Neural progenitor cell (in vitro differentiated cells): ENCODE results near the gene LLCFC1. TPM values are rescaled to one million over a fixed set of nuclear protein-coding genes. Genes with fewer than 3 reads are reported as not detected.

ENCODE experiments used
- DNase-seq: peaks from one replicate; pipeline ENCODE4 v3.0.0-alpha.2; 2016; ENCODE audit warnings: low spot score
- H2AFZ ChIP-seq: fragments of 200-600 bp; sonication (generic); replicated peaks from 2 replicates; pipeline ENCODE4 v1.6.1; 2016; ENCODE audit warnings: antibody characterized with exemption
- H3F3A ChIP-seq: fragments of 200-600 bp; sonication (generic); 2 replicates; pipeline ENCODE4 v1.6.1; 2016; ENCODE audit warnings: antibody characterized with exemption, low read depth
- H3K27ac ChIP-seq: fragments of 200-600 bp; sonication (generic); 2 replicates; pipeline ENCODE4 v1.5.1; 2016; ENCODE audit warnings: mild to moderate bottlenecking
- H3K27me3 ChIP-seq: fragments of 200-600 bp; sonication (generic); 2 replicates; pipeline ENCODE4 v1.6.1; 2016; ENCODE audit warnings: mild to moderate bottlenecking, moderate library complexity
- H3K36me3 ChIP-seq: fragments of 200-600 bp; sonication (generic); 2 replicates; pipeline ENCODE4 v1.5.1; 2016
- H3K4me1 ChIP-seq: fragments of 200-600 bp; sonication (generic); 2 replicates; pipeline ENCODE4 v1.6.1; 2016; ENCODE audit warnings: mixed run types
- H3K4me2 ChIP-seq: fragments of 200-600 bp; sonication (generic); 2 replicates; pipeline ENCODE4 v1.6.1; 2016
- H3K4me3 ChIP-seq: fragments of 200-600 bp; sonication (generic); 2 replicates; pipeline ENCODE4 v1.5.1; 2016
- H3K79me2 ChIP-seq: fragments of 200-600 bp; sonication (generic); 2 replicates; pipeline ENCODE4 v1.6.1; 2016; ENCODE audit warnings: low read depth
- H3K9ac ChIP-seq: fragments of 200-600 bp; sonication (generic); 2 replicates; pipeline ENCODE4 v1.6.1; 2016
- H3K9me3 ChIP-seq: fragments of 200-600 bp; sonication (generic); 2 replicates; pipeline ENCODE4 v1.5.1; 2016; ENCODE audit warnings: low read depth
- H4K20me1 ChIP-seq: fragments of 200-600 bp; sonication (generic); 2 replicates; pipeline ENCODE4 v1.6.1; 2016; ENCODE audit warnings: low read depth
- H3K27ac Mint-ChIP-seq: 3 replicates; pipeline ENCODE4 v1.8.0; 2021; ENCODE audit warnings: mixed read lengths
- H3K27me3 Mint-ChIP-seq: 2 replicates; pipeline ENCODE4 v1.8.0; 2022; ENCODE audit warnings: low read depth, mild to moderate bottlenecking, inconsistent platforms, moderate library complexity, mixed read lengths; ENCODE audit not compliant: insufficient read depth
- H3K36me3 Mint-ChIP-seq: 3 replicates; pipeline ENCODE4 v1.8.0; 2021; ENCODE audit warnings: mixed read lengths
- H3K4me1 Mint-ChIP-seq: 3 replicates; pipeline ENCODE4 v1.8.0; 2021; ENCODE audit warnings: mixed read lengths
- H3K4me3 Mint-ChIP-seq: 3 replicates; pipeline ENCODE4 v1.8.0; 2021; ENCODE audit warnings: mild to moderate bottlenecking, moderate library complexity, mixed read lengths
- H3K9me3 Mint-ChIP-seq: 3 replicates; pipeline ENCODE4 v1.8.0; 2020; ENCODE audit warnings: mixed read lengths
- EZH2 ChIP-seq: fragments of 200-600 bp; sonication (generic); IDR thresholded peaks from 2 replicates; pipeline ENCODE4 v1.6.1; 2017; ENCODE audit warnings: antibody characterized with exemption, mild to moderate bottlenecking, moderate library complexity
- EZH2phosphoT487 ChIP-seq: fragments of 200-600 bp; sonication (generic); IDR thresholded peaks from 2 replicates; pipeline ENCODE4 v1.6.1; 2017; ENCODE audit warnings: antibody characterized with exemption
- total RNA-seq: library from RNA; depleted of rRNA; stranded (reverse); fragments of >200 nt; gene quantifications from 2 replicates; pipeline ENCODE4 v1.2.3, GENCODE V29; 2015; ENCODE audit warnings: low replicate concordance
- TF ChIP-seq, protein P1 (sequence below): fragments of 200-600 bp; sonication (generic); IDR thresholded peaks from 2 replicates; pipeline ENCODE4 v1.5.1; 2017; ENCODE audit warnings: antibody characterized with exemption, mild to moderate bottlenecking

The LLCFC1 gene
- total RNA-seq, 1 donor from 2014 or later: not detected

DNA sequence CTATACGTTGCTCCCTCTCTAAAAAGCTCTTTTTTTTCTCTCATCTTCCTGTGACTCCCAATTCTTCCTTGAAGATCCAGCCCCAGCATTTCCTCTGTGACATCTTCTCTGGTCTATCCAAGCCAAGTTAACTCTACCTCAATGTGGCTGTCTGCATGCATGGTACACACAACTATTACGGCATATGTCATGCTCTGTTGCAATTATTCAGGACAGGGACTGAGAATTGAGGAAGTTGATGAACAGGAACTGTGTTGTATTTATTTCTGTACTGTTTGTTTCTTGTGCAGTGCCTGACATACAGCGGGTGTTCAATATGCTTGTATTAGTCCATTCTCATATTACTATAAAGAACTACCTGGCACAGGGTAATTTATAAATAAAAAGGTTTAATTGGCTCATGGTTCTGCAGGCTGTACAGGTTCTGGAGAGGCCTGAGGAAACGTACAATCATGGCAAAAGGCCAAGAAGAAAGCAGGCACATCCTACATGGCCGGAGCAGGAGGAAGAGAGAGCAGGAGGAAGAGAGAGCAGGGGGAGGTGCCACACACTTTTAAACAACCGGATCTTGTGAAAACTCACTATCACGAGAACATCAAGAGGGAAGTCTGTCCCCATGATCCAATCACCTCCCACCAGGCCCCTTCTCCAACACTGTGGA is 12.1 kb upstream of the LLCFC1 start:
- Mint-ChIP-seq H3K27ac (no peak overlapping the region), H3K9me3 (peaks cover 3% of the 10 kb centered on the region), H3K4me1 (no peaks in the 10 kb centered on the region), H3K36me3 (no peaks in the 10 kb centered on the region), H3K4me3 (no peak overlapping the region), H3K27me3 (peaks cover 5% of the 10 kb centered on the region)
- Histone ChIP-seq H3K4me3 (no peak overlapping the region), H3K9ac (no peak overlapping the region), H3K79me2 (no peaks in the 10 kb centered on the region), H3F3A (no peaks in the 10 kb centered on the region), H3K4me2 (no peak overlapping the region), H4K20me1 (no peaks in the 10 kb centered on the region), H3K36me3 (no peaks in the 10 kb centered on the region), H3K27me3 (no peaks in the 10 kb centered on the region), H3K4me1 (no peaks in the 10 kb centered on the region), H3K27ac (no peak overlapping the region), H2AFZ (no peak overlapping the region), H3K9me3 (no peaks in the 10 kb centered on the region)
- no peak for DNase-seq
- no peak for TF ChIP-seq EZH2phosphoT487
- TF ChIP-seq EZH2: no peak
- TF ChIP-seq, protein P1, sequence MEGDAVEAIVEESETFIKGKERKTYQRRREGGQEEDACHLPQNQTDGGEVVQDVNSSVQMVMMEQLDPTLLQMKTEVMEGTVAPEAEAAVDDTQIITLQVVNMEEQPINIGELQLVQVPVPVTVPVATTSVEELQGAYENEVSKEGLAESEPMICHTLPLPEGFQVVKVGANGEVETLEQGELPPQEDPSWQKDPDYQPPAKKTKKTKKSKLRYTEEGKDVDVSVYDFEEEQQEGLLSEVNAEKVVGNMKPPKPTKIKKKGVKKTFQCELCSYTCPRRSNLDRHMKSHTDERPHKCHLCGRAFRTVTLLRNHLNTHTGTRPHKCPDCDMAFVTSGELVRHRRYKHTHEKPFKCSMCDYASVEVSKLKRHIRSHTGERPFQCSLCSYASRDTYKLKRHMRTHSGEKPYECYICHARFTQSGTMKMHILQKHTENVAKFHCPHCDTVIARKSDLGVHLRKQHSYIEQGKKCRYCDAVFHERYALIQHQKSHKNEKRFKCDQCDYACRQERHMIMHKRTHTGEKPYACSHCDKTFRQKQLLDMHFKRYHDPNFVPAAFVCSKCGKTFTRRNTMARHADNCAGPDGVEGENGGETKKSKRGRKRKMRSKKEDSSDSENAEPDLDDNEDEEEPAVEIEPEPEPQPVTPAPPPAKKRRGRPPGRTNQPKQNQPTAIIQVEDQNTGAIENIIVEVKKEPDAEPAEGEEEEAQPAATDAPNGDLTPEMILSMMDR: no peak

DNA sequence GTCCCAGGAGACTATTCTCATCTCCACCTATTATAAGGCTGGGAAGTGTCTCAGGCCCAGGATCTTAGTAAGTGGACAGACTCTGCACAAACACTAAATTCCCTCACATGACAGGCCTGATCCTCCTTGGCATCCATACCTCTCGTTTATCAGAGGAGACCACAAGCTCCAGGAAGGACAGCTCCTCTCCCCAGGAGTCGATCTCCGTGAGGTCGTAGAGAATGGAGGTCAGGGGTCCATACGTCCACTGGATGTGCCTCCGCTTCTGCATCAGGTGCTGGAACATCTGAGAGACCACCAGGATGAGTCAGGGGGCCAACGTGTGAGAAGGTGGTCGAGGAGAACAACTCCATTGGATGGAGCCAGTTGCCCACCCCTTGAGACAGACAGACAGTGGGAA is 11.3 kb upstream of the LLCFC1 start:
- H3K4me1 Mint-ChIP-seq: no peaks in the 10 kb centered on the region
- H3K9me3 Mint-ChIP-seq: peaks cover 3% of the 10 kb centered on the region
- Histone ChIP-seq H3K4me2 (no peak overlapping the region), H2AFZ (no peak overlapping the region), H3K9me3 (no peaks in the 10 kb centered on the region), H3K9ac (no peak overlapping the region), H4K20me1 (no peaks in the 10 kb centered on the region), H3K79me2 (no peaks in the 10 kb centered on the region), H3K27me3 (no peaks in the 10 kb centered on the region), H3K27ac (no peak overlapping the region), H3K36me3 (no peaks in the 10 kb centered on the region), H3K4me3 (no peak overlapping the region), H3K4me1 (no peaks in the 10 kb centered on the region), H3F3A (no peaks in the 10 kb centered on the region)
- H3K36me3 Mint-ChIP-seq: no peaks in the 10 kb centered on the region
- TF ChIP-seq EZH2 (no peak), EZH2phosphoT487 (no peak)
- H3K27me3 Mint-ChIP-seq: peaks cover 5% of the 10 kb centered on the region
- H3K27ac Mint-ChIP-seq: no peak overlapping the region
- no peak overlapping the region for H3K4me3 Mint-ChIP-seq
- DNase-seq: no peak

DNA sequence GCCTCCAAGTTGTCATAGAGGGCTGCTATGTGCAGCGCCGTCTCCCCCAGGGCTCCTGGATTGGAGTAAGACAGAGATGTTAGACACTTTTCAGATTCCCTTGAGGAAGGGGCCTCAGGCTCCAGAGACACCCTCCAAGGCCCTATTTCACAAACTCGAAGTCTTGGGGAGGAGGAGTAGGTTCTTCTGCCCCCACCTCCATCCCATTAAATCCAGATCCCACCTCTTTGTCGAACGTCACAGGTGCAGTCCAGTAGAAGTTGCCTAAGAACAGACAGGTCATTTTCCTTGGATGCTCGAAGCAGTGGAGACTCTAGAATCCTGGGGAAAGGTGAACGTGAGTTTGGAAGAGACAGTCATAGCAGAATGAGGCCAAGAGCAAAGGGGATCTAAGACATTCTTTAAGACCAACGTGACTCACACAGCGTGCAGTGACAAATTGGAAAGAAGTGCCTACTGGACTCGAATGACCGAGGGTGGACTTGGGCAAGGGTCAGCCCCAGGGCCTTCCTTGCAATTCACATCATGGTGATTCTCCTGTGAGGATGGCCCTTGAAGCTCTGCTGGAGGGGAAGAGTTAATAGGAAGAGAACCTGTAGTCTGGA is 9.1 kb upstream of the LLCFC1 start:
- Histone ChIP-seq H3K27ac (no peak overlapping the region), H3K79me2 (no peaks in the 10 kb centered on the region), H4K20me1 (no peaks in the 10 kb centered on the region), H3K4me2 (no peak overlapping the region), H3F3A (no peaks in the 10 kb centered on the region), H2AFZ (no peak overlapping the region), H3K9me3 (no peaks in the 10 kb centered on the region), H3K36me3 (no peaks in the 10 kb centered on the region), H3K4me3 (no peak overlapping the region), H3K9ac (no peak overlapping the region), H3K4me1 (no peaks in the 10 kb centered on the region), H3K27me3 (no peaks in the 10 kb centered on the region)
- DNase-seq: no peak
- TF ChIP-seq, protein P1: no peak
- TF ChIP-seq EZH2phosphoT487: no peak
- TF ChIP-seq EZH2: no peak
- Mint-ChIP-seq H3K36me3 (no peaks in the 10 kb centered on the region), H3K4me3 (no peak overlapping the region), H3K27me3 (peaks cover 4% of the 10 kb centered on the region), H3K4me1 (no peaks in the 10 kb centered on the region), H3K27ac (no peak overlapping the region), H3K9me3 (peaks cover 3% of the 10 kb centered on the region)

DNA sequence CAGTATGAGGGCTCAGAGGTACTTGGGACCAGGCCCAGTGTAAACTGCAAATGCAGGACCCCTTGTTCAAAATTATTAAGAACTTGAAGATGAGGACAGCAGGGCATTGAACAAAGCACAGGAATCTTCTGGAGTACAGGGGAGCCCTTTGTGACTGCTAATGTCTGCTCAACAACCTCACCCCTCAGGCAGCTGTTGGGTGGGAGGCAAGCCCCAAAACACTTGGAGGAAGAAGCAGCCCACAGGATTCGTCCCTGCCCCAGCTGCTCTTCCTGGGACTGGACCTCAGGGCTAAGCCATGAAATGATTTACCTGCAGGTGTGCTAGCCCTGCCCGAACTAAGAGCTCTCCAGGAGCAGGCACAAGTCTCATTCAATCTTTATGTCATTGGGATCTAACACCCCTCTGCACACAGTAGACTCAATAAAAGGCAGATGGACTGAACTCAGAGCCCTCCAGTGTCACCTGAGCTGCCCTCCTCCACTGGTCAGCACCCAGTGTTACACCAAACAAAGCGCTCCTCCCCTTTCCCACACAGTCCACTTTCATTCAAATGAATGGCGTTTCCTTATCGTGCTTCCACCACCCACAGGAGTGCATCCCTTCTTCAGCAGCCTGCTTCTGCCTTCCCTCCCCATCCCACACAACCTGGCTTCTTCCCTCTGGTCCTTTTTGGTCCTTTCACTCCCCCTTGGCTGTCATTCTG is 6.7 kb upstream of the LLCFC1 start:
- TF ChIP-seq EZH2phosphoT487: no peak
- TF ChIP-seq EZH2: no peak
- TF ChIP-seq, protein P1: no peak
- no peaks in the 10 kb centered on the region for H3F3A ChIP-seq
- H3K4me3 Mint-ChIP-seq: no peak overlapping the region
- no peak overlapping the region for H3K27ac Mint-ChIP-seq
- H3K4me2 ChIP-seq: no peak overlapping the region
- no peaks in the 10 kb centered on the region for H3K36me3 ChIP-seq
- no peak overlapping the region for H3K27ac ChIP-seq
- no peak overlapping the region for H3K4me3 ChIP-seq
- H3K27me3 Mint-ChIP-seq: peaks cover 4% of the 10 kb centered on the region
- H4K20me1 ChIP-seq: no peaks in the 10 kb centered on the region
- H2AFZ ChIP-seq: no peak overlapping the region
- H3K9me3 Mint-ChIP-seq: peaks cover 3% of the 10 kb centered on the region
- no peak for DNase-seq
- no peaks in the 10 kb centered on the region for H3K79me2 ChIP-seq
- H3K9ac ChIP-seq: no peak overlapping the region
- H3K36me3 Mint-ChIP-seq: no peaks in the 10 kb centered on the region
- H3K4me1 ChIP-seq: no peaks in the 10 kb centered on the region
- no peaks in the 10 kb centered on the region for H3K27me3 ChIP-seq
- no peaks in the 10 kb centered on the region for H3K4me1 Mint-ChIP-seq
- no peaks in the 10 kb centered on the region for H3K9me3 ChIP-seq
